Activated CD4-positive, alpha-beta T cell treated with anti-CD3 and anti-CD28 coated beads, Interleukin-2, amount 50 U/mL, for 1 hour (primary cell): ENCODE data around the gene ZNF639.
"Not testable (repeated sequence)": the region's sequence is repeated elsewhere in the genome, so short reads cannot be mapped to it uniquely, and the experiment has no call there.

Experiments
- DNase-seq: peaks from one replicate; pipeline ENCODE4 v3.0.0-alpha.2; 2020

The ZNF639 gene, protein sequence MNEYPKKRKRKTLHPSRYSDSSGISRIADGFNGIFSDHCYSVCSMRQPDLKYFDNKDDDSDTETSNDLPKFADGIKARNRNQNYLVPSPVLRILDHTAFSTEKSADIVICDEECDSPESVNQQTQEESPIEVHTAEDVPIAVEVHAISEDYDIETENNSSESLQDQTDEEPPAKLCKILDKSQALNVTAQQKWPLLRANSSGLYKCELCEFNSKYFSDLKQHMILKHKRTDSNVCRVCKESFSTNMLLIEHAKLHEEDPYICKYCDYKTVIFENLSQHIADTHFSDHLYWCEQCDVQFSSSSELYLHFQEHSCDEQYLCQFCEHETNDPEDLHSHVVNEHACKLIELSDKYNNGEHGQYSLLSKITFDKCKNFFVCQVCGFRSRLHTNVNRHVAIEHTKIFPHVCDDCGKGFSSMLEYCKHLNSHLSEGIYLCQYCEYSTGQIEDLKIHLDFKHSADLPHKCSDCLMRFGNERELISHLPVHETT

GRCh38 chr3:179322286-179323196 is at the start of gene ZNF639:
TSS of gene ZNF639 (plus strand) at chr3:179323031. CDS start at chr3:179328294, 5,263 bp downstream.
- DNase-seq = peak; percentile 82

- not testable (repeated sequence) for DNase-seq
Observed at GRCh38 chr3:179274434-179274833, 48.4 kb upstream of the ZNF639 start.

DNA sequence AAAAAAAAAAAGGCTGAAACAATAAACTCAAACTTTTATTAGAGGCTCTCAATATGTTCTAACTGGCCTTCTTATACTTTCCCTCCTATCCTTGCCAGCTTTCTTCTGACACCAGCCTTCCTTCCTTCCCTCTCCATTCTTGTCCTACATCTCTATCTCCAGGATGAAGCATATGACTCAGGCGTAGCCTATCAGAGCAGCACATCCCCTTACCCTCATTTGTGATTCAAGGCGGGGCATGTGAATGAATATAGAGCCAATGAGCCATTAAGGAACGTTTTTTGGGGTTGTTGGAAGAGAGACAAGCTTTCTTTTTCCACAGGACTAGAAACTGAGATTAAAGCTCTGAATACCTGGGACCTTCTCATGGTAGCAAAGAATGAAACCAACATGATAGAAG is 46.8 kb upstream of the ZNF639 start:
- no peak for DNase-seq

DNA sequence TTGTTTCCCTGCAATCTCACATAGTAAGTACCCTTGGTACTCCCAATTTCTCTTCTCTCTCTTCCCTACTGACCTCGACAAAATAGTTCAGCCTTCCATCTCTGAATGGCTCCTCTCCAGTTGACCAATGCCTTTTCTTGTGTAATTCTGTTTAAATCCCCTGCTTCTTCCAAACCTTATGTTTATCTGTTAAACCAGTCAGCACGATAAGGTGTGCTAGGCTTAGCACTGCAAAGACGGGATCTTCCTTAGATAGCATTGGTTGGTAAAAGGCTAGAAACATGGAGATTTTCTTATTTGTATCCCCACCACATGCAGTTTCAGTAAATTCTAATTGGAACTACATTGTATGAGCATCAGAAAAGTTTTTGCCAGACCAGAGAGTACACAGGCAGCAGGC is 46.1 kb upstream of the ZNF639 start:
- no peak for DNase-seq

DNA sequence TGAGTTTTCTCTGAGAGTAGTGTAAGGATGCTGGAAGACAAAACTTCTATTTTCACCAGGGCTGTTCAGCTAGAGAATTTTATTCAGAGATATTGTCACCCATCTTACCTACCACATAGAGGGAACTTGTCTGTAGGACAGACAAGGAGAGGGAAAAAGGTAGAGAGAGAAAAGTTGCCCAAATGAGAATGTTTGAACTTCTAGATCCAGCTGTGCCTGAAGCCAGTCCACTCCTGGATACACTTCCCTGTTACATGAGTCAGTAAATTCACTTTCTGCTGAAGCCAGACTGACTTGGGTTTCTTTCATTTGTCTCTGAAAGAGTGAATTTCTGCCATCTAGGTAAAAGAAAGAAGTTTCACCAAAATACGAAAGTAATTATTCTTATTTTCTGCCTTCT is 44.7 kb upstream of the ZNF639 start:
- DNase-seq = no peak

GRCh38 chr3:179278932-179279693 is 43.7 kb upstream of the ZNF639 start:
- DNase-seq = no peak

GRCh38 chr3:179279837-179280236 is 43.0 kb upstream of the ZNF639 start:
- DNase-seq = no peak

DNA sequence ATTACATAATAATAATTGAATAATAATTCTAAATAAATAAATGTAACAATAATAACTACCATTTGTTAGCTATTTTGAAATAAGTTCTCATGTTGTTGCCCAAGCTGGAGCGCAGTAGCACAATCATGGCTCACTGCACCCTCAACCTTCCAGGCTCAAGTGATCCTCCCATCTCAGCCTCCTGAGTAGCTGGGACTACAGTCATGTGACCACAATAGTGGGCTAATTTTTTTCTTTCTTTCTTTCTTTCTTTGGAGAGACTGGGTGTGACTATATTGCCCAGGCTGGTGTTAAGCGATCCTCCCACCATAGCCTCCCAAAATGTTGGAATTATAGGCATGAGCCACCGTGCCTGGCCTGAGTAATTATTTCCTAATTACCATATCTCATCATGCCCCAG is 41.0 kb upstream of the ZNF639 start:
- DNase-seq = no peak

- no peak for DNase-seq
Observed at GRCh38 chr3:179286331-179286730, 36.5 kb upstream of the ZNF639 start.

DNA sequence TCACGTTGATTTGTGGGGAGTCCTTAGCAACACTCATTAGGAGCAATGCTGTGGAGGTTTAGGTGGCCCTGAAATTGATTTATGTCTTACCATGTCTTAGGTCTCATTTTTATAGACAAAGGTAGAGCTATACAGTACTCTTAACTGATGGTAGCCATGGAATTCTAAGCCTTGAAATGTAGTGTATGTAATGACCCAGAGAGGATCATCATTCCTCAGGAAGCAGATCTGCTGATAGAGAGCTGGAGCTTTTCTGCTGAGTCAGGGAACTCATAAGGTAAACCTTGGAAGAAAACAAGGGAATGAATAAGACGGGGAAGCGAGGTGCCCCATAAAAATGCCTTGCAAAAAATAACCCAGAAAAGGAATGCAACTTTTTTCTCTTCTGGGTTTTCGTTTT is 34.0 kb upstream of the ZNF639 start:
- DNase-seq = no peak

DNA sequence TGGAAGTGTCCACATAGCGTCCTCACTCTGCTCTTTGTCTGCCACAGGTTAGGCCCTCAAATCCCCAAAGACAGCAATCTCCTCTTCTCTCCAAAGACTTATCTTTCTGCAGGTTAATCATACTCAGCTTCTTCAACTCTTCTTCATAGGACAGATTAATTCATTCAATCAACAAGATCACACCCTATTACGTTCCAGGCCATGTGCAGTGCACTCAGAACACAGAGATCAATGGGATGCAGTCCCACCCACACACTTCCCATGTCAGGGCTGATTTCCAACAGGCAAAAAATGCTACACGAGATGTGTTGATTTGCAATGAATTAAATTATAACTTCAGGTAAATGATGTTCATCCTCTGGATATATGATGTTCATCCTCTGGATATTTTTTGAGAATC is 33.5 kb upstream of the ZNF639 start:
- no peak for DNase-seq

- DNase-seq = no peak
Observed at GRCh38 chr3:179292450-179292849, 30.4 kb upstream of the ZNF639 start.

DNA sequence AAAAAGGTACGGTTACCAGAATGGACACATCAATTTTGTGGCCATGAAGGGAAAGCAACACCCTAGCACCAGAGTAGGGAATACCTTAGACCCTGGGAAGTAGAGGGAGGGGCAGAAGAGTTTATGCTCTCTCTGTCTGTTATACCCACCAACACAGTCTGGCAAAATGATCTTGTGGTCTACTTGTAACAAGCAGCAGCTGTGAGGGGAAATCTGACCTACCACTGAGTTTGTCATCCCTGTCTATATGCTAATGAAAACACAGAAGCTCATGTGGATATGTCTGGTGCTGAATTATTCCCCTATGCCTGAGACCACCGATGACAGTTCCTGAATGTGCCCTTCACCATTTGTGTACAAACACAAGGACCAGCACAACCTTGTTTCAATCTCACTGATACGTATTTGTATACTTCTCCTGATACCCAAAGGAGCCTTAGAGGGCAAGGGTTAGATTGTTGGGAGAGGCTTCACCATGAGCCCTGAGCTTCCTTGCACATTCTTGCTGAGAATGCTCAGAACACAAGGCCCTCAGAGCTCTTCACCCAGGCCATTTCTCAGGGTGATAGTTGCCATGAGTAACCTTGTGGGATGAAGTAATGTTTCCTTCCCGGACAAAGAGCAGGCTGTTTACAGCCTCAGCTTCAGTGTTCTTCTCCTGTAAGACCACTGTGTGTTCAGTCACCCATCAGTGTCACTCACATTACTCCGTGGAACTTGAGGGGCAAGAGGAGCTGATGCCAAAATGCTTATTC is 24.7 kb upstream of the ZNF639 start:
- DNase-seq = no peak

DNA sequence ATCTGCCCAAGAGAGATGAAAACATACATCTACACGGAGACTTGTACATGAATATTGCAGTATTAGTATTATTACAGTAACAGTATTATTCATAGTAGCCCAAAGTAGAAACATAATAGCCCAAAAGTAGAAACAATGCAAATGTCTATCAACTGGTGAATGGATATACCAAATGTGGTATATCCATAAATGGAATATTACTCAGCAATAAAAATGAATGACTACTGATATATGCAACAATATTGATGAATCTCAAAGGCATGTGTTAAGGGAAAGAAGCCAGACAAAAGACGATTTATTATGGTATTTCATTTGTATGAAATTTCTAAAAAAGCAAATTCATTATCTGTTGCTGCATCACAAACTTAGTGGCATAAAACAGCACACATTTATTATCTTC is 23.5 kb upstream of the ZNF639 start:
- DNase-seq = no peak

- DNase-seq = no peak
Observed at GRCh38 chr3:179299999-179300613, 22.7 kb upstream of the ZNF639 start.

- DNase-seq = no peak
Observed at GRCh38 chr3:179301645-179302044, 21.2 kb upstream of the ZNF639 start.

GRCh38 chr3:179302111-179302510 is 20.7 kb upstream of the ZNF639 start:
- no peak for DNase-seq

DNA sequence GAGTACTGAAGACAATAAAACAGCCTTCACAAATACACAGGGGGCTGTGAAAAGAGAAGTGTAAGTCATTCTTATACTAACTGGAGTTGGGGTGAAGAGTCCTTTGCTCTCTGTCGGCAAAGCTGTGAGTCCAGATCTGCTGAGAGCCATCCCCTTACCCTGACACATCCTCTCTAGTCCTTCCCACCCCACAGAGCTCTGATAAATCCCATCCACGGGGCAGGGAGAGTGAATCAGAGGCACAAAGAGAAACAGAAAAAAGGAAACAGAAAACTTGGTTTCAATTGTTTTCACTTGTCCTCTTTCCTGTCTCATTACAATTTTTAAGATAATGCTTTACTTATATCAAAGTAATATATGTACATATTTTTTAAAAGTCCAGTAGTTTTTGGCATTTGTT is 18.2 kb upstream of the ZNF639 start:
- no peak for DNase-seq

- DNase-seq = not testable (repeated sequence)
Observed at GRCh38 chr3:179307362-179307761, 15.5 kb upstream of the ZNF639 start.

DNA sequence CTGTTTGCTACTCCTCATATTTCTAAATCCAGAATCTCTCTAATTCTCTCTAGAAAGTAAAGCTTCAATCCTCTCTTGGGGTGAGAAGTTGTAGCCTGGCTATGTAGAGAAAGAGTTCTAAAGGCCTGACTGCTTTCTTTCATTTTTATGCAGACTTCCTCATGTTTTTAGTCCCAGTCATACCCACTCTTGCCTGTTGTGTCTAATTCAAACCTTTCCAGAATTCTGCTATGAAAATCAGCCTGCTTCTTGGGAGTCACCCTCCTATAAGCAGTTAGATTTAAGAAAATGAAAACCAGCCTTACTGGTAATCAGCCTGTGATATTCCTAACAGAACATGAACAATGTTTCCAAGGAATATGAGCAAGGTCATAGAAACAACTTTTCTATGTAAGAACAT is 14.8 kb upstream of the ZNF639 start:
- no peak for DNase-seq

DNA sequence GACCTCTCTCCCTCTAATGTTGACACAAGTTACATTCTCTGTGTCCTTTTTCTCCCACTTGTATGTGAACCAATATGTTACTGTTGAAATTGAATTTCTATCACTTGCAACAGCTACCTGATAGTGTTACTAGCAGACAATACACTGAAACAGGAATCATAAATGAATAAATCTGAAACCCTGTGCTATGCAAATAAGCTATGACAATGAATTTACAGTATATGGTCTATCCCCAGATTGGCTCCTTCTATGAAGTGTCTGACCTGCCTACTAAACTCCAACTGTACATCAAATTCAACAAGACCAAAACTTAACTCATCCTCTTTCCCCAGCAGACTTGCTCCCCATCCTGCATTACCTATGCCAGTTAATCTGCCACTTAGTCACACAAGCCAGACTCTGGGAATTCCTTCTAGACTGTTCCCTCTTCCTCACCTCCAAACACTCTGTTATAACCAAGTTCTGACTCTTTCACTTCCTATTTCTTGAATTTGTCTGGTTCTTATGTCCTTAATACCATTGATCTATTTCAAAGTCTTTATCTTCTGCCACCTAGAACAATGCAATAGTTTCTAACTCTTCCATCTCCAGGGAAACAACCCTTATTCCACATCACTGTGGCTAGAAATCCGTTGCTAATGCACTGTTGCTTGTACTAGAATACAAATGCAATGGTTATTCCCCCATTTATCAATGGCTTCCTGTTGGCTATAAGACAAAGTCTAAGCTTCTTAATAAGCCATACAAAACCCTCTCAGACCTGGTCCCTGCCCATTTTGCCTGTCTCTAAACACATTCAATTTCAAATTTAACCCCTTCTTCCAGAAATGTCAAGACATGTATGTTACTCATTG is 13.4 kb upstream of the ZNF639 start:
- DNase-seq = no peak
